HG03175 (cell line): ENCODE data around the gene CDC14B.
"Not testable (repeated sequence)": the region's sequence is repeated elsewhere in the genome, so short reads cannot be mapped to it uniquely, and the experiment has no call there.

Source experiments
- ATAC-seq: cut with Tn5 transposase; IDR thresholded peaks from one replicate; pipeline ENCODE4 v1.9.1; 2021; ENCODE audit warnings: mild to moderate bottlenecking, moderate library complexity; ENCODE audit not compliant: unreplicated experiment

CDC14B gene

GRCh38 chr9:96626912-96627311 lies 7.3 kb upstream of the CDC14B start:
- ATAC-seq: no peak

- ATAC-seq: no peak
Observed at GRCh38 chr9:96621618-96622017, 2.0 kb upstream of the CDC14B start.

GRCh38 chr9:96620832-96621269 lies 1.2 kb upstream of the CDC14B start:
- ATAC-seq: no peak

- no peak for ATAC-seq
Observed at GRCh38 chr9:96620181-96620514, 505 bp upstream of the CDC14B start.

- no peak for ATAC-seq
Observed at GRCh38 chr9:96619124-96619465, 548 bp downstream of the CDC14B start.

- ATAC-seq: no peak
Observed at GRCh38 chr9:96618209-96619123, 1.2 kb downstream of the CDC14B start.

GRCh38 chr9:96617439-96618185 lies 2.0 kb downstream of the CDC14B start:
- ATAC-seq: no peak

- no peak for ATAC-seq
Observed at GRCh38 chr9:96616817-96617438, 2.7 kb downstream of the CDC14B start.

GRCh38 chr9:96615411-96615810 lies 4.2 kb downstream of the CDC14B start:
- no peak for ATAC-seq

- ATAC-seq: not testable (repeated sequence)
Observed at GRCh38 chr9:96614664-96615063, 5.0 kb downstream of the CDC14B start.

- ATAC-seq: no peak
Observed at GRCh38 chr9:96612966-96613589, 6.6 kb downstream of the CDC14B start.

GRCh38 chr9:96612105-96612965 lies 7.3 kb downstream of the CDC14B start:
- no peak for ATAC-seq

- no peak for ATAC-seq
Observed at GRCh38 chr9:96611302-96611701, 8.3 kb downstream of the CDC14B start.

GRCh38 chr9:96609732-96610131 lies 9.9 kb downstream of the CDC14B start:
- ATAC-seq: no peak

- no peak for ATAC-seq
Observed at GRCh38 chr9:96607971-96608370, 11.7 kb downstream of the CDC14B start.

- no peak for ATAC-seq
Observed at GRCh38 chr9:96605328-96605727, 14.3 kb downstream of the CDC14B start.

- no peak for ATAC-seq
Observed at GRCh38 chr9:96604004-96604319, 15.7 kb downstream of the CDC14B start.

GRCh38 chr9:96603305-96604003 lies 16.2 kb downstream of the CDC14B start:
- no peak for ATAC-seq

GRCh38 chr9:96599298-96599697 lies 20.3 kb downstream of the CDC14B start:
- no peak for ATAC-seq

GRCh38 chr9:96596601-96597111 lies 23.0 kb downstream of the CDC14B start:
- no peak for ATAC-seq
